MM.1S (cell line): ENCODE measurements around the gene WWTR1.

Source experiments
- EZH2 ChIP-seq: fragments of 300-600 bp; sonication (generic); optimal IDR thresholded peaks from 2 replicates; pipeline ENCODE3; 2017; ENCODE audit warnings: low read depth, mild to moderate bottlenecking, antibody characterized with exemption, low read length, mixed read lengths
- EZH2phosphoT487 ChIP-seq: fragments of 300-600 bp; sonication (generic); IDR thresholded peaks from 2 replicates; pipeline ENCODE4 v1.6.1; 2018; ENCODE audit warnings: antibody characterized with exemption, low read length

GRCh38 chr3:149604125-149604875 is 53.5 kb downstream of the WWTR1 start:
- TF ChIP-seq EZH2 (no peak), EZH2phosphoT487 (no peak)
